GM10248 (cell line): ENCODE measurements around the gene DIPK2B.

ENCODE experiments used
- CTCF ChIA-PET: fragments of 300-600 bp; sonication (Branson Sonifier 250); formaldehyde crosslinking; extraction: SDS; loops from one replicate; lab custom pipeline; 2021; ENCODE audit warnings: antibody characterized with exemption; lab: Yijun Ruan, JAX
- POLR2A ChIA-PET: fragments of 350-650 bp; sonication (Branson Sonifier 250); formaldehyde crosslinking; extraction: SDS; loops from one replicate; lab custom pipeline; 2020; ENCODE audit warnings: antibody characterized with exemption; lab: Yijun Ruan, JAX
- DNase-seq: peaks from one replicate; pipeline ENCODE4 v3.0.0; 2012; ENCODE audit errors: extremely low spot score
- TF ChIP-seq, protein P1 (sequence below): IDR thresholded peaks from 2 replicates; pipeline ENCODE4 v1.5.1; 2012; ENCODE audit warnings: mild to moderate bottlenecking, low read depth; ENCODE audit errors: extremely low read depth, missing control alignments, control extremely low read depth

Gene DIPK2B

DNA sequence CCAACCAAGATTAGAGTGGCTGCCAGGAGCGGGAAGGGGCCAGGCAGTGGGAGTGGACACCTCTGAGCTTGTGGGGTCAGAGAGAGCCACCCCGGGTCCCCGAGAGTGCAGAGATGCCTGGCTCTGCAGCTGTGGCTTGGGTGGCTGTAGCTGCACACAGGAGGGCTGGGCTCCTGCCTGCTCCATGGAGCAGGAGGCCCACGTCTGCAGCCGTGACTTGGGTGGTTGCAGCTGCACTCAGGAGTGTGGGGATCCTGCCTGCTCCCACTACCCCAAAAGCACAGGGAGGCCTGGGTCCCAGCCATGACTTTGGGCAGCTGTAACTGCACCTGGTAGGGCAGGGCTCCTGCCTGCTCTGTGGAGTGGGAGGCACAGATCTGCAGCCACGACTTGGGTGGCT, 28.7 kb upstream of the DIPK2B start:
- TF ChIP-seq, protein P1, sequence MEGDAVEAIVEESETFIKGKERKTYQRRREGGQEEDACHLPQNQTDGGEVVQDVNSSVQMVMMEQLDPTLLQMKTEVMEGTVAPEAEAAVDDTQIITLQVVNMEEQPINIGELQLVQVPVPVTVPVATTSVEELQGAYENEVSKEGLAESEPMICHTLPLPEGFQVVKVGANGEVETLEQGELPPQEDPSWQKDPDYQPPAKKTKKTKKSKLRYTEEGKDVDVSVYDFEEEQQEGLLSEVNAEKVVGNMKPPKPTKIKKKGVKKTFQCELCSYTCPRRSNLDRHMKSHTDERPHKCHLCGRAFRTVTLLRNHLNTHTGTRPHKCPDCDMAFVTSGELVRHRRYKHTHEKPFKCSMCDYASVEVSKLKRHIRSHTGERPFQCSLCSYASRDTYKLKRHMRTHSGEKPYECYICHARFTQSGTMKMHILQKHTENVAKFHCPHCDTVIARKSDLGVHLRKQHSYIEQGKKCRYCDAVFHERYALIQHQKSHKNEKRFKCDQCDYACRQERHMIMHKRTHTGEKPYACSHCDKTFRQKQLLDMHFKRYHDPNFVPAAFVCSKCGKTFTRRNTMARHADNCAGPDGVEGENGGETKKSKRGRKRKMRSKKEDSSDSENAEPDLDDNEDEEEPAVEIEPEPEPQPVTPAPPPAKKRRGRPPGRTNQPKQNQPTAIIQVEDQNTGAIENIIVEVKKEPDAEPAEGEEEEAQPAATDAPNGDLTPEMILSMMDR = no peak
- ChIA-PET POLR2A (no interaction called here), CTCF (no interaction called here)
- no peak for DNase-seq

DNA sequence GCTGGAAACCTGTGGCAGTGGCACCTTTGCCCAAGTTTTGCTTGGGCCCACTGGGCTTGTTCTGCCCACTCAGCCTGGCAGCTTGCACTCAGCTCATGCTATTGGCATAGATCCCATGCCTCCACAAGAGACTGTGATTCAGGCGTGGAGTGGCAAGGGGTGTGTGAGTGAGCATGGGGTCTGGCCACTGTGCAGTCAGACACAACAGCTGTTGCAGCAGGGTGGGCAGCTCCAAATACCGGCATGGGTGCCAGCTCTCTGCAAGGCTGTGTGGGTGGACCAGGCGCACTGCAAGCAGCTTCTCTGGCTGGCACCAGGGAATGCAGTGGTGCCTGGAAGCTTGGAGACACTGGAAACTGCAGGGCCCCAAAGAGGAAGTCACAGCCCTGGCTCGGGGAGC, 27.4 kb upstream of the DIPK2B start:
- ChIA-PET CTCF (no interaction called here), POLR2A (no interaction called here)
- no peak for DNase-seq
- TF ChIP-seq, protein P1 = no peak

DNA sequence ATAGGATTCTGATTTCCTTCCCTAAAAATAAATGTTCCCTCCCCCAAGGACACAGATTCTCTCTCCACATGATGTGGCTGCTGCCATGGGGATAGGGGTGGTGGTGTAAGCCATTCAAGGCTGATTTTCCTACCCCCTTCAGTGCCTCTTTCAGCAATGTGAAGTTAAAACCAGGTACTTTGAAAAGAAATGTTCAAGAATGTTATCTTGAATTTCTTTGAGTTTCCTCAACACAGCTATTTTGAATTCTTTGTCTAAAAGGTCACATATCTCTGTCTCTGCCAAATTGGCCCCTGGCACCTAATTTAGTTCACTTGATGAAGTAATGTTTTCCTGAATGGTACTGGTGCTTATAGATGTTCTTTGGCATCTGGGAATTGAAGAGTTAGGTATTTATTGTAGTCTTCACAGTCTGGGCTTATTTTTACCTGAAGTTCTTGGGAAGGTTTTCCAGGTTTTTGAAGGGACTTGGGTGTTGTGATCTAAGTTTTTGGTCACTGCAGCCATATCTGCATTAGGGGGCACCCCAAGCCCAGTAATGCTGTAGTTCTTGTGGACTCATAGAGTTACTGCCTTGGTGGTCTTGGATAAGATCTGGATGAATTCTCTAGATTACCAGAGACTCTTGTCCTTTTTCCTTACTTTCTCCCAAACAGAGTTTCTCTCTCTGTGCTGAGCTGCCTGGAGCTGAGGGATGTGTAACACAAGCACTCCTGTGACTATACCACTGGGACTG, 7.6 kb upstream of the DIPK2B start:
- TF ChIP-seq, protein P1 = no peak
- no peak for DNase-seq
- ChIA-PET POLR2A (no interaction called here), CTCF (no interaction called here)

DNA sequence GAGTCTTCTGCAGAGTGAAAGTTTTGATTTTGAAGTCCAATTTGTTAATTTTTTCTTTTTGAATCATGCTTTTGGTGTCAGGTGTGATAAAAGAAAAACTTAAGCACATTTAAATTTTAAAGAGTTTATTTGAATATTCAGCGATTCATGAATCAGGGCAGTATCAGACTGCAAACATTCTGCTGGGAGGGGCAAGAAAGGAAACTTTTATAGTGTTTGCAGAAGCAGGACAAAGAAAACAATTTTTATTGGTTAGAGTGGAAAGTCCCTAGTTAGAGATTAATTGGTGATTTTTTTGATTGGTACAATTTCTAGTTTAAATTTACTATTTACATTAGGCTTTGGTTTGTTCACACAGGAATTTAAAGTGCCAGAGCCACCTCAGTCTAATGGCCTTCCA, 1.5 kb upstream of the DIPK2B start:
- ChIA-PET CTCF (no interaction called here), POLR2A (no interaction called here)
- DNase-seq = no peak
- TF ChIP-seq, protein P1 = no peak

DNA sequence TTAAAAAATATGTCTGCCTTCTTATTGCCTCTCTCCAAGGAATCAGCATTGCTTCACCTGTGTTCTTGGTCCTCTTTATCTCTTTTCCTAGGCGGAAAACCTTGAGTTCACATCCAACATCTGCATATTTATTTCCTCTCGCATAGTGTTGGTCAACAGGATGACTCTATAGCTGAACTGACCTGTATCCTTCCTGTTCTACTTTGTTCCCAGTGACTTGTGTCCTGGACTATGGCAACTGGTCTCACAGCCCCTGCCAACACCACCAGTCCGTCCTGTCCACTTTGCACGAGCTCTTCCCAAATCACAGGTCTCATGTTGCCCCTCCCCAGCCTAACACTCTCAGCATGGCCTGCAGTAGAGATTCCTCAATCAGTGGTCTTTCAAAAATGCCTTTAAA, 2.0 kb downstream of the DIPK2B start:
- TF ChIP-seq, protein P1 = no peak
- CTCF ChIA-PET = no interaction called here
- DNase-seq = no peak
- POLR2A ChIA-PET = no interaction called here

DNA sequence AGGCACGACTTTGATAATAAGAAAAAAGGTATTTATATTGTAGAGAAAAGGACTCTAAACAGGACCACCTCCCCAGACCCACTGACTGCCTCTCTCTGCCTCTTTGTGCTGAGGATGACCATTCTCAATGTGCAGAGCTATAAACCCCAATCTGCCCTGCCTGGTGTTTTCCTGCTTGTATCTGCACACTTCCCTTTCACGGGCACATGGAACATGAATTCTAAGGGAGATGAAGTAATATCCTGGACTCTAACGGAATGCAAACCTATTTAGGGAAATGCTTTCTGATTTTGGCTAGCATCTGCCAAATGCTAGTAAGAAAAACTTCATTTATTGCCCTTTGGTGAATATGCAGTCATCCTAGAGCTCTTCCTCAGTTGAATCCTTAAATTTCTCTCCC, 2.4 kb downstream of the DIPK2B start:
- DNase-seq = no peak
- TF ChIP-seq, protein P1 = no peak
- ChIA-PET CTCF (no interaction called here), POLR2A (no interaction called here)

DNA sequence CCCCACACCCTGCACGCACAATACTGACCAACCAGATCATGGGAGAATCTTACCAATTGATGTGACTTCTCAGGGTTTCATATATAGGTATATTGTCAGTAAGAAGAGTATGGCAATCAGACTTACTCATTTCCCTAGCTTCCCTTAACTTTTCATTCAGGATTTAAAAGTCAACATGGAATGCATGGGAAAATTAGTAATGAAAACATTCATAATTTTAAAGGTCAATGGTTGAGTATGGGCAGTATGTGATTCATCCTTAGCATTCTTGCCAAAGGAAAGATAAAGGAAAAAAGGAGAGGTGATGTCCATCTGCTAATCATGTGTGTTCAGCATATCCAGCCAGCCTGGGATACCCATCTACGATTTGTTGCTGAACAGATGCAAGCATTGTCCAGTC, 4.0 kb downstream of the DIPK2B start:
- TF ChIP-seq, protein P1 = no peak
- no peak for DNase-seq
- CTCF ChIA-PET = no interaction called here
- POLR2A ChIA-PET = no interaction called here
